Psoas muscle (tissue), 8 donors: ENCODE measurements around the gene SLC52A3. TPM values are rescaled to one million over a fixed set of nuclear protein-coding genes. Genes with fewer than 3 reads are reported as not detected.

Source experiments
- ATAC-seq, 4 donors: fragments of 200-7000 bp; cut with Tn5 transposase; one replicate each; pipeline ENCODE4 v1.9.1; 2020; ENCODE audit warnings: moderate library complexity in 3 of 4, mild to moderate bottlenecking in 2 of 4
- DNase-seq, 2 donors: peaks; one replicate each; pipeline ENCODE4 v3.0.0-alpha.2; 2020
- H3K27ac ChIP-seq: fragments of 200-600 bp; one replicate; pipeline ENCODE4 v1.8.0; 2022
- H3K27me3 ChIP-seq, 3 donors: fragments of 200-600 bp in 1 of 3; one replicate each; pipeline versions ENCODE4 v1.6.1 to v1.8.0; 2013 to 2022; ENCODE audit warnings: low read length in 2 of 3, mild to moderate bottlenecking in 2 of 3, moderate library complexity in 1 of 3; ENCODE audit not compliant: insufficient read depth in 3 of 3
- H3K36me3 ChIP-seq, 2 donors: fragments of 200-600 bp in 1 of 2; one replicate each; pipeline versions ENCODE4 v1.6.1 to v1.8.0; 2013 to 2022; ENCODE audit warnings: low read depth in 1 of 2, mild to moderate bottlenecking in 1 of 2, moderate library complexity in 1 of 2; ENCODE audit not compliant: insufficient read depth in 1 of 2
- H3K4me1 ChIP-seq: fragments of 200-600 bp; one replicate; pipeline ENCODE4 v1.8.0; 2022
- H3K4me3 ChIP-seq: fragments of 200-600 bp; one replicate; pipeline ENCODE4 v1.8.0; 2022; ENCODE audit warnings: mild to moderate bottlenecking
- H3K9me3 ChIP-seq: fragments of 200-600 bp; one replicate; pipeline ENCODE4 v1.8.0; 2022
- WGBS, 3 donors: extraction: QIAGEN DNeasy Blood & Tissue Kit; methylation state at CpG; one replicate each; pipeline versions ENCODE4 v1.1.6 to v1.1.7; 2013; 5-methylcytosine and 5-hydroxymethylcytosine counted together
- intact Hi-C, 2 donors: fragments of 100-400 bp; cut with DNase I; formaldehyde crosslinking; loops; one replicate each; pipeline versions ENCODE4 v1.11.0 to v1.14.2; 2022
- polyA plus RNA-seq, 3 donors: library from polyadenylated mRNA; stranded (reverse); fragments of 200-250 nt; gene quantifications; one replicate each; pipeline ENCODE4 v1.2.3, GENCODE V29; 2013
- total RNA-seq, 4 donors: library from RNA; stranded (reverse); fragmentation: NEBNext Ultra II Directional in 2 of 4; extraction: Animal tissue kit (Norgen Biotek cat#: 25700) in 2 of 4; gene quantifications; one replicate each; pipeline versions ENCODE4 v1.2.1 to v1.2.4, GENCODE V29; 2021 to 2023
- TF ChIP-seq, protein P1 (sequence below): fragments of 200-600 bp; IDR thresholded peaks from one replicate; pipeline ENCODE4 v1.8.0; 2022; ENCODE audit warnings: antibody characterized with exemption
- donor health status: healthy with polysubstance abuse.
- donor health status: DM: no; HTN: no; CAD: no; lungs with moderate emphysema.
- donor health status: Bipolar disorder and iron deficiency.
- donor health status: healthy.
- donor health status: DM: yes; HTN: yes; CAD: no.
- donor health status: DM: no; HTN: no; CAD: no.
- donor health status: DM: no; HTN: no; CAD: no.
- donor health status: DM: yes; HTN: yes; CAD: no.

SLC52A3 gene
- total and polyA plus RNA-seq, 7 donors: 0.32 to 1.1 (median 0.62) TPM

- DNase-seq: no peak
- Histone ChIP-seq H3K27ac (no peak overlapping the region), H3K4me1 (no peaks in the 10 kb centered on the region), H3K36me3 (no peaks in the 10 kb centered on the region), H3K27me3 (peaks cover 0 to 21% (median 3%) of the 10 kb centered on the region in 3 donors), H3K4me3 (no peak overlapping the region), H3K9me3 (peaks cover 8% of the 10 kb centered on the region)
- ATAC-seq: no peak
- WGBS, 3 donors: 50 to 52% (median 51%) methylated on average over 5 of the region's 5 CpGs
- intact Hi-C loops: no loop called here
- TF ChIP-seq, protein P1, sequence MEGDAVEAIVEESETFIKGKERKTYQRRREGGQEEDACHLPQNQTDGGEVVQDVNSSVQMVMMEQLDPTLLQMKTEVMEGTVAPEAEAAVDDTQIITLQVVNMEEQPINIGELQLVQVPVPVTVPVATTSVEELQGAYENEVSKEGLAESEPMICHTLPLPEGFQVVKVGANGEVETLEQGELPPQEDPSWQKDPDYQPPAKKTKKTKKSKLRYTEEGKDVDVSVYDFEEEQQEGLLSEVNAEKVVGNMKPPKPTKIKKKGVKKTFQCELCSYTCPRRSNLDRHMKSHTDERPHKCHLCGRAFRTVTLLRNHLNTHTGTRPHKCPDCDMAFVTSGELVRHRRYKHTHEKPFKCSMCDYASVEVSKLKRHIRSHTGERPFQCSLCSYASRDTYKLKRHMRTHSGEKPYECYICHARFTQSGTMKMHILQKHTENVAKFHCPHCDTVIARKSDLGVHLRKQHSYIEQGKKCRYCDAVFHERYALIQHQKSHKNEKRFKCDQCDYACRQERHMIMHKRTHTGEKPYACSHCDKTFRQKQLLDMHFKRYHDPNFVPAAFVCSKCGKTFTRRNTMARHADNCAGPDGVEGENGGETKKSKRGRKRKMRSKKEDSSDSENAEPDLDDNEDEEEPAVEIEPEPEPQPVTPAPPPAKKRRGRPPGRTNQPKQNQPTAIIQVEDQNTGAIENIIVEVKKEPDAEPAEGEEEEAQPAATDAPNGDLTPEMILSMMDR: no peak
These were observed 50.5 kb downstream of the SLC52A3 start for GRCh38 chr20:717832-718231.

- WGBS, 3 donors: 72 to 81% (median 77%) methylated on average over 7 of the region's 7 CpGs
- Histone ChIP-seq H3K4me1 (no peaks in the 10 kb centered on the region), H3K27me3 (peaks cover 0 to 15% (median 3%) of the 10 kb centered on the region in 3 donors), H3K4me3 (no peak overlapping the region), H3K9me3 (peaks cover 8% of the 10 kb centered on the region), H3K36me3 (no peaks in the 10 kb centered on the region), H3K27ac (no peak overlapping the region)
- TF ChIP-seq, protein P1: no peak
- intact Hi-C loops: no loop called here
- no peak for ATAC-seq
- DNase-seq: no peak
These were observed 51.0 kb downstream of the SLC52A3 start for GRCh38 chr20:717271-717670.

DNA sequence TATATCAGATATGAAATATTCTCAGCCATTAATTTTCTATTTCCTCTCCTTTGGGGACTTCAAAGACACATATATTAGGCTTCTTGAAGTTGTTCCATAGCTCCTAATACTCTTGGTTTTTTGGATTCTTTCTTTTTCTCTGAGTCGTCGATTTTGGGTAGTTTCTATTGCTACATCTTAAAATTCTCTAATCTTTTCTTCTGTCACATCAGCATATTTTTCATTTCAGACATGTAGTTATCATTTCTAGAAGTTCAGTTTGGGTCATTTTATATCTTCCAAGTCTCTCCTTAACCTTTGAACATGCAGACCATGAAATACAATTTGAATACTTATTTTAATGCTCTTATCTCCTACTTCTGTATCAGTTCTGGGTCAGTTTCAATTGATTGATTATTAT is 53.8 kb downstream of the SLC52A3 start:
- TF ChIP-seq, protein P1: no peak
- ATAC-seq (no peak), DNase-seq (no peak)
- peaks cover 0 to 29% (median 7%) of the 10 kb centered on the region in 3 donors for H3K27me3 ChIP-seq
- H3K4me3 ChIP-seq: no peak overlapping the region
- 84 to 85% (median 84%) methylated on average over 2 of the region's 2 CpGs for WGBS, 3 donors
- H3K9me3 ChIP-seq: peaks cover 8% of the 10 kb centered on the region
- no peak overlapping the region for H3K27ac ChIP-seq
- no peaks in the 10 kb centered on the region for H3K36me3 ChIP-seq
- intact Hi-C loops: no loop called here
- H3K4me1 ChIP-seq: no peaks in the 10 kb centered on the region

GRCh38 chr20:711576-711975 is 56.7 kb downstream of the SLC52A3 start:
- no peaks in the 10 kb centered on the region for H3K36me3 ChIP-seq
- intact Hi-C loops: no loop called here
- peaks cover 8% of the 10 kb centered on the region for H3K9me3 ChIP-seq
- H3K4me1 ChIP-seq: no peaks in the 10 kb centered on the region
- ATAC-seq: no peak
- no peak overlapping the region for H3K27ac ChIP-seq
- WGBS, 3 donors: 61 to 72% (median 66%) methylated on average over 2 of the region's 2 CpGs
- H3K27me3 ChIP-seq: peaks cover 0 to 34% (median 9%) of the 10 kb centered on the region in 3 donors
- no peak for DNase-seq
- no peak overlapping the region for H3K4me3 ChIP-seq
- TF ChIP-seq, protein P1: no peak

DNA sequence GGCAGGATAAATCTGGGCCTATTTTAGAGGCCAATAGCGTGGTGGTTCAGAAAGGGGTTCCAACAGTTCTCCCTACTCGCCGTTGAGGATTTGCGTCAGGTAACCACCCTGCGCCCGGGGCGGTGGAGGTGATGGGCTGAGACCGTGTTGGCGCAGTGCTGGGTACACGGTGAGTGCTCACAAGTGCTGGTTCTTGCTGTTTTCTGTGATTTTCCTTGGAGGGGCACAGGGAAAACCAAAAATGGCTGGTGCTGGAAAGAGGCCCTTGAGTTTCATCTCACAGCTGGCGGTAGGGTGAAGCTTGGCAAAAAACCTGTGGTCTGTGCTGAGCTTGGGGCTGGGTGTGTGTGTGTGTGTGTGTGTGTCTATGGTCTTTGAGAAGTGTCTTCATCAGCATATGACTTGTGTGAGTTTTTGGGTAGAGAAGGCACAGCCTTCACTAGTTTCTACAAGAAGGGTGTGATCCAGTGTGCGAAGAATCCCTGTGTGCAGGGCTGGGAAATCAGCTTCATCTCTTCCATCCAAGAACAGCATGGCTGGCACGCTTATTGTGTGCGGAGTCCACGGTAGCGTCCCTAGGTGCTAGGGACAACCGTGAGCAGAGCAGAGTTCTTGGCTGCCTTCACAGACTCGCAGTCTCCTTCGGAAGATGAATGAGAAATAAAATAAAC is 57.4 kb downstream of the SLC52A3 start:
- WGBS, 3 donors: 71 to 84% (median 77%) methylated on average over 19 of the region's 19 CpGs
- Histone ChIP-seq H3K4me1 (no peaks in the 10 kb centered on the region), H3K9me3 (peaks cover 8% of the 10 kb centered on the region), H3K36me3 (no peaks in the 10 kb centered on the region), H3K27me3 (peaks cover 0 to 34% (median 9%) of the 10 kb centered on the region in 3 donors), H3K27ac (no peak overlapping the region), H3K4me3 (no peak overlapping the region)
- ATAC-seq (no peak), DNase-seq (no peak)
- intact Hi-C loops: no loop called here
- TF ChIP-seq, protein P1: no peak
